Lower lobe of right lung (tissue), 2 donors: Measurements from ENCODE around the gene CHD9NB. TPM values are rescaled to one million over a fixed set of nuclear protein-coding genes. Genes with fewer than 3 reads are reported as not detected.

Source experiments
- ATAC-seq, 2 donors: fragments of 200-7000 bp; cut with Tn5 transposase; one replicate each; pipeline ENCODE4 v1.9.1; 2020 to 2022; ENCODE audit warnings: mild to moderate bottlenecking in 2 of 2, moderate library complexity in 2 of 2
- DNase-seq: peaks from one replicate; pipeline ENCODE4 v3.0.0-alpha.2; 2020
- H3K27ac ChIP-seq: fragments of 200-600 bp; one replicate; pipeline ENCODE4 v1.8.0; 2022
- H3K27me3 ChIP-seq: fragments of 200-600 bp; one replicate; pipeline ENCODE4 v1.8.0; 2022; ENCODE audit warnings: low read depth
- H3K36me3 ChIP-seq: fragments of 200-600 bp; one replicate; pipeline ENCODE4 v1.8.0; 2022; ENCODE audit warnings: mild to moderate bottlenecking
- H3K4me1 ChIP-seq: fragments of 200-600 bp; one replicate; pipeline ENCODE4 v1.8.0; 2022
- H3K4me3 ChIP-seq: fragments of 200-600 bp; one replicate; pipeline ENCODE4 v1.8.0; 2022; ENCODE audit warnings: mild to moderate bottlenecking
- H3K9me3 ChIP-seq: fragments of 200-600 bp; one replicate; pipeline ENCODE4 v1.8.0; 2022
- intact Hi-C: fragments of 100-400 bp; cut with DNase I; formaldehyde crosslinking; loops from one replicate; pipeline ENCODE4 v1.11.0; 2022
- total RNA-seq: library from RNA; stranded (reverse); fragmentation: NEBNext Ultra II Directional; extraction: Animal tissue kit (Norgen Biotek cat#: 25700); gene quantifications from one replicate; pipeline ENCODE4 v1.2.1, GENCODE V29; 2021
- TF ChIP-seq, protein P1 (sequence below): fragments of 200-600 bp; IDR thresholded peaks from one replicate; pipeline ENCODE4 v1.8.0; 2022; ENCODE audit warnings: antibody characterized with exemption, mild to moderate bottlenecking
- donor health status: DM: no; HTN: yes; CAD: no; lungs with severe emphysema.

The CHD9NB gene
- total RNA-seq, 1 donor from 2014 or later = 12.4 TPM

DNA sequence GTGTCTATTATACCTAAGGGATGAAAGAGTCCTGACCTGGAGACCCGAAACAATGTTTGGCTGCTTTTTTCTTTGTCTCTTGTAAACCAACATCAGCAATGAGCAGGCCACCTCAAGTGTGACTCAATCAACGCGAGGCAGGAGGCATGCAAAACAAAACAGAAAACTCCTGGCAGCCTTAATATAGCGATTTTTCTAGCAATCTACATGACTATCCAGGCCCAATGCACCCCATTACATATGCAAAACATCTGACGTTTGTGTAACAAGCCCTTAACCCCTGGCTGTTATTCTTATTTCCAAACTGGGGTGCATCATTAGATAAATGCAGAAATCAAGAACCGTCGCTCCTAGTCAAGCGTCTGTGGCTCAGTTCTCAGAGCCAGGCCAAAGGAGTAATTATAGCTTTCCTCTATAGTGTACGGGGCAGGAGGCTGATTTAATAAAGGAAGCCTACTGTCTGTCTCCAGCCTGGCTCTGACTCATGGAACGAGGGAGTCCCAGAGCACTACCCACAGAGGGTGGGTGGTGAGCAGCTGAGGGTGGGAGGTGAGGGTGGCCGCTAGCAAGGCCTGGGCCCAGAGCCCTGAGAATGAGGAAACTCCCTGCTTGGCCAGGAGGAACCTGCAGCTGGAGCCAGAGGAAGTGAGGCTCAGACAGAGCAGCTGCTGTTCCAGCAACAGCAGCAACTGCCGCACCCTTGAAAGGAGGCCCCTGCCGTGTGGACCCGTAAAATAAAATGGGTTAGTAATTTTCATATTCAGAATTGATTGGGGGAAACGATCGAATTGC lies 46.0 kb upstream of the CHD9NB start:
- H3K4me3 ChIP-seq = peak overlapping the region; percentile 50
- intact Hi-C loops = no loop called here
- peak overlapping the region; percentile 91 for H3K27ac ChIP-seq
- no peaks in the 10 kb centered on the region for H3K9me3 ChIP-seq
- H3K27me3 ChIP-seq = no peaks in the 10 kb centered on the region
- TF ChIP-seq, protein P1, sequence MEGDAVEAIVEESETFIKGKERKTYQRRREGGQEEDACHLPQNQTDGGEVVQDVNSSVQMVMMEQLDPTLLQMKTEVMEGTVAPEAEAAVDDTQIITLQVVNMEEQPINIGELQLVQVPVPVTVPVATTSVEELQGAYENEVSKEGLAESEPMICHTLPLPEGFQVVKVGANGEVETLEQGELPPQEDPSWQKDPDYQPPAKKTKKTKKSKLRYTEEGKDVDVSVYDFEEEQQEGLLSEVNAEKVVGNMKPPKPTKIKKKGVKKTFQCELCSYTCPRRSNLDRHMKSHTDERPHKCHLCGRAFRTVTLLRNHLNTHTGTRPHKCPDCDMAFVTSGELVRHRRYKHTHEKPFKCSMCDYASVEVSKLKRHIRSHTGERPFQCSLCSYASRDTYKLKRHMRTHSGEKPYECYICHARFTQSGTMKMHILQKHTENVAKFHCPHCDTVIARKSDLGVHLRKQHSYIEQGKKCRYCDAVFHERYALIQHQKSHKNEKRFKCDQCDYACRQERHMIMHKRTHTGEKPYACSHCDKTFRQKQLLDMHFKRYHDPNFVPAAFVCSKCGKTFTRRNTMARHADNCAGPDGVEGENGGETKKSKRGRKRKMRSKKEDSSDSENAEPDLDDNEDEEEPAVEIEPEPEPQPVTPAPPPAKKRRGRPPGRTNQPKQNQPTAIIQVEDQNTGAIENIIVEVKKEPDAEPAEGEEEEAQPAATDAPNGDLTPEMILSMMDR = no peak
- ATAC-seq (peak; percentile 73 to 86), DNase-seq (peak; percentile 89)
- peaks cover 77% of the 10 kb centered on the region for H3K4me1 ChIP-seq
- no peaks in the 10 kb centered on the region for H3K36me3 ChIP-seq

DNA sequence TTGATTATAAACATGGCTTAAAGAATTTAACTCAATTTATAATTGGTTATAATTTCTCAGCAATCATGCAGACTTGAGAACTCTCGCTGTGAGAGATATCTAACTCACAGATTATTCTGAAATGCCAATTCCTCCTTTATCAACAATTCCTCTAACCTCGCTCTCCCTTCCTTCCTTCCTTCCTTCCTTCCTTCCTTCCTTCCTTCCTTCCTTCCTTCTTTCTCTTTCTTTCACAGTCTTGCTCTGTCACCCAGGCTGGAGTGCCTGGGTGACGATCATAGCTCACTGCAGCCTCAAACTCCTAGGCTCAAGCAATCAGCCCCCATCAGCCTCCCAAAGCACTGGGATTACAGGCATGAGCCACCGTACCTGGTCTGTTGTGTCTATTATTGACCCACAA lies 44.5 kb upstream of the CHD9NB start:
- H3K4me1 ChIP-seq = peaks cover 81% of the 10 kb centered on the region
- TF ChIP-seq, protein P1 = no peak
- H3K4me3 ChIP-seq = no peak overlapping the region
- no peaks in the 10 kb centered on the region for H3K27me3 ChIP-seq
- H3K36me3 ChIP-seq = no peaks in the 10 kb centered on the region
- intact Hi-C loops = no loop called here
- no peaks in the 10 kb centered on the region for H3K9me3 ChIP-seq
- H3K27ac ChIP-seq = no peak overlapping the region
- ATAC-seq (no peak), DNase-seq (no peak)

DNA sequence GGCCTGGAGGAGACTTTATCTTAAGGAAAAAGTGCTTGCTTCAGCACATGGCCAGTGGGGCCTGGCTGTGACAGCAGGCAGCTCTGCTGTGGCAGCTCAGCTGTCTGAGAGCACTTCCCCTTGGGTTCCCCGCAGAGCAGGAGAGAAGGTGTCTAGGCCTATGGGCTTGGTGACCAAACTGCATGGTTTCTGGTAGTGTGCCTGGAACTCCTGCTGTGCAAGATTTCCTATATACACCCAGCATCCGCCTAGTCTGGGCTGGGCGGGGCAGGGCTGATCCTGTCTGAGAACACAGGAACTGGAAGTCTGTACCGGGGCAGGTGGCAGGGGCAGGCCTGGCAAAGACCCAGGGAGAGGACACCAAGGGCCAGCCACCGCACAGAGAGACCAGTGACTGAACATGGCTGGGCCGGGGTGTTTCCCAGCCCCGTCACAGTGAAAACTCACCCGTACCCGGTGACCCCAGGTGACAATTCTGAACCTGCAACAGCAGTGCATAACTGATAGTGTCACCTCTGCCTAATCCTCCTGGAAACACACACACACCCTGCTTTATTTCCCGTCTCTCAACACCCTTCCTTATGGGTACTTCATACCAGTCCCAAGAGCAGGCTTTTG lies 41.4 kb upstream of the CHD9NB start:
- Histone ChIP-seq H3K27me3 (no peaks in the 10 kb centered on the region), H3K27ac (peak overlapping the region; percentile 82), H3K4me3 (peak overlapping the region; percentile 17), H3K4me1 (peaks cover 83% of the 10 kb centered on the region), H3K36me3 (no peaks in the 10 kb centered on the region), H3K9me3 (no peaks in the 10 kb centered on the region)
- intact Hi-C loops = no loop called here
- DNase-seq = peak; percentile 87
- ATAC-seq = peak; percentile 53 to 59
- TF ChIP-seq, protein P1 = no peak

DNA sequence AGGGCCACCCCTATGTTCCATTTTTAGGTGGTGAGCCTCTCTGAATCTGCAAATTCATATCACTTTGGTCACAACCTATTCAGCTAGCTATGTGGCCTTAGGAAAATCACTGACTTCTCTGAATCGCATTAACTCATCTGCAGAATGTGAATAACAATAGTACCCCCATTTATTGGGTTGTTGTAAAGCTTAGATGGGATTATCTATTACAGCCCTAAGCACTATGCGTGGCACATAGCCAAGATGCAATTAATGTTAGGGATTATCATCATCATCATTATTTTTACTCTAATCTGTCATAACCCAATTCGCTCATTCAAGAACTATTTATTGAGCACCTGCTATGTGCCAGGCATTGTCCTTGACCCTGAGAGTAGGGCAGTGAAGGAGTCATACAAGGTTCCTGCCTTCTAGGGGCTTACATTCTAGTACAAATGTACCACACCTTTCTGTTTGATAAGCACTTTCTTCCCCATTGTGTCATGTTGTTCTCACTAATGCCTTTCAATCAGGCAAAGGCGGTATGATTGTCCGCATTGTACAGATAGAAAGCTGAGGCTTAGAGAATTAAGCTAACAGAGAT lies 40.6 kb upstream of the CHD9NB start:
- TF ChIP-seq, protein P1 = no peak
- intact Hi-C loops = no loop called here
- Histone ChIP-seq H3K4me1 (peaks cover 79% of the 10 kb centered on the region), H3K27me3 (no peaks in the 10 kb centered on the region), H3K4me3 (no peak overlapping the region), H3K27ac (peak overlapping the region; percentile 82), H3K36me3 (no peaks in the 10 kb centered on the region), H3K9me3 (no peaks in the 10 kb centered on the region)
- ATAC-seq (no peak), DNase-seq (no peak)

DNA sequence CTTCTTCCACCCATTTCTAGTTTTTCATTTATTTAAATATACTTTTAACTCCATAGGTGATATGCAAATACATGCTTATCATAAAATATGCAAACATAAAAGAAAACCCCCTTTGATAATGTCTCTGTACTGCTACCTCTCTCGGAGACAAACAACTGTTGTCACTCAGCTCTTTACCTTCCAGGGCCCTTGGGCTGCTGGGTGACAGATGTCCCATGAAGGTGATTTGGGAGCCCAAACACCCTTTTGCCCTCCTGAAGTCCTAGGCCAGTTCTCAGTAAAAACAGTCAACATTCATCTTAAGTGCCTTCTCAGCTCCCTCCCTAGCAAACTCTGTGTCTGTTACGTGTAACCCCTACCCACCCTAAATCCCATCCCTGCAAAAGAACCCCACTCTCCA lies 39.6 kb upstream of the CHD9NB start:
- ATAC-seq = no peak
- DNase-seq = no peak
- Histone ChIP-seq H3K4me1 (peaks cover 77% of the 10 kb centered on the region), H3K36me3 (no peaks in the 10 kb centered on the region), H3K4me3 (no peak overlapping the region), H3K9me3 (no peaks in the 10 kb centered on the region), H3K27ac (peak overlapping the region; percentile 86), H3K27me3 (no peaks in the 10 kb centered on the region)
- TF ChIP-seq, protein P1 = no peak
- intact Hi-C loops = no loop called here
